GM12878 (cell line): ENCODE data around the gene COPE. TPM values are rescaled to one million over a fixed set of nuclear protein-coding genes. Genes with fewer than 3 reads are reported as not detected.

Source experiments
- BCL11A ChIP-seq: IDR thresholded peaks from 2 replicates; pipeline ENCODE4 v1.6.1; 2011; ENCODE audit warnings: low read depth, low read length
- CHD1 ChIP-seq: IDR thresholded peaks from 2 replicates; pipeline ENCODE4 v1.6.1; 2012; ENCODE audit warnings: low read depth, low read length, improper control_type of control experiment
- MTA2 ChIP-seq: fragments of 450-650 bp; IDR thresholded peaks from 2 replicates; pipeline ENCODE4 v1.6.1; 2016; ENCODE audit warnings: low read depth, mild to moderate bottlenecking, moderate library complexity
- NBN ChIP-seq: fragments of 450-650 bp; IDR thresholded peaks from 2 replicates; pipeline ENCODE4 v1.6.1; 2016
- NFXL1 ChIP-seq: fragments of 450-650 bp; IDR thresholded peaks from 2 replicates; pipeline ENCODE4 v1.6.1; 2017; ENCODE audit warnings: antibody characterized with exemption, mild to moderate bottlenecking, borderline replicate concordance
- RELB ChIP-seq: fragments of 450-650 bp; IDR thresholded peaks from 2 replicates; pipeline ENCODE4 v1.6.1; 2017; ENCODE audit warnings: low read depth, mild to moderate bottlenecking, moderate library complexity
- SUPT20H ChIP-seq: IDR thresholded peaks from 2 replicates; pipeline ENCODE4 v1.6.1; 2011; ENCODE audit warnings: low read depth, mild to moderate bottlenecking, low read length, moderate library complexity, borderline replicate concordance; ENCODE audit not compliant: control insufficient read depth
- TCF3 ChIP-seq: IDR thresholded peaks from 2 replicates; pipeline ENCODE4 v1.6.1; 2012; ENCODE audit warnings: low read depth, mild to moderate bottlenecking, low read length, borderline replicate concordance; ENCODE audit not compliant: insufficient read depth
- ZBTB4 ChIP-seq: fragments of 450-650 bp; formaldehyde crosslinking; IDR thresholded peaks from 2 replicates; pipeline ENCODE4 v1.4.0; 2022; ENCODE audit warnings: mild to moderate bottlenecking, moderate library complexity
- ZBTB40 ChIP-seq: fragments of 450-650 bp; IDR thresholded peaks from 2 replicates; pipeline ENCODE4 v1.6.1; 2016; ENCODE audit warnings: mild to moderate bottlenecking, moderate library complexity, borderline replicate concordance
- ZNF24 ChIP-seq: fragments of 450-650 bp; IDR thresholded peaks from 2 replicates; pipeline ENCODE4 v1.6.1; 2017; ENCODE audit warnings: antibody characterized with exemption, mild to moderate bottlenecking
- ZNF592 ChIP-seq: fragments of 450-650 bp; IDR thresholded peaks from 2 replicates; pipeline ENCODE4 v1.6.1; 2017; ENCODE audit warnings: mild to moderate bottlenecking, moderate library complexity
- polyA plus RNA-seq, 11 experiments: library from polyadenylated mRNA; depleted of rRNA in 4 of 11; unstranded in 6 of 11; stranded (reverse) in 5 of 11; fragments of >200 nt; fragmentation: Nextera tagmentation in 4 of 11; fragmentation: Illumina TruSeq in 1 of 11; extraction: Ambion mirVana in 4 of 11; extraction: Trizol in 1 of 11; gene quantifications; 1 replicate in 1 of 11; 2 replicates in 10 of 11; pipeline versions ENCODE4 v1.2.1 to v1.2.3, GENCODE V29; 2011 to 2016; ENCODE audit warnings: inconsistent platforms in 2 of 11, missing spikeins in 2 of 11, low read depth in 1 of 11
- total RNA-seq, 4 experiments: library from RNA; depleted of rRNA in 3 of 4; stranded (reverse); fragments of >200 nt in 3 of 4; fragmentation: Illumina TruSeq in 1 of 4; extraction: Trizol in 1 of 4; gene quantifications; 2 replicates each; pipeline versions ENCODE4 v1.2.1 to v1.2.3, GENCODE V29; 2013 to 2021

COPE gene
- total and polyA plus RNA-seq, 10 of the 15 experiments (the other 5 are each of a cell fraction or from before 2014, with no cell fraction given) = 3.5 to 464 (median 222) TPM

GRCh38 chr19:18939922-18940768 lies 21.0 kb upstream of the COPE start (continued):
- no peak for TF ChIP-seq NFXL1
- no peak for TF ChIP-seq BCL11A
- TF ChIP-seq TCF3 = no peak
- no peak for TF ChIP-seq RELB
- TF ChIP-seq ZBTB40 = no peak
- no peak for TF ChIP-seq ZNF24
- TF ChIP-seq ZBTB4 (CRISPR knock-in tag) = no peak
- TF ChIP-seq ZNF592 = no peak
- no peak for TF ChIP-seq NBN
- TF ChIP-seq MTA2 = no peak
- TF ChIP-seq CHD1 = no peak
- TF ChIP-seq SUPT20H = no peak
